Left lung (tissue), 10 donors: ENCODE results near the gene HOXC12. TPM values are rescaled to one million over a fixed set of nuclear protein-coding genes. Genes with fewer than 3 reads are reported as not detected.

Source experiments
- ATAC-seq: fragments of 200-7000 bp; cut with Tn5 transposase; one replicate; pipeline ENCODE4 v1.9.1; 2020; ENCODE audit warnings: moderate library complexity
- DNase-seq, 4 donors: peaks; one replicate each; pipeline ENCODE4 v3.0.0-alpha.2; 2013 to 2020
- H3K27ac ChIP-seq, 2 donors: fragments of 200-600 bp; sonication (generic) in 1 of 2; one replicate each; pipeline versions ENCODE4 v1.5.0 to v1.8.0; 2020 to 2021
- H3K27me3 ChIP-seq, 2 donors: fragments of 200-600 bp; sonication (generic) in 1 of 2; one replicate each; pipeline versions ENCODE4 v1.5.0 to v1.8.0; 2020 to 2021
- H3K36me3 ChIP-seq, 2 donors: fragments of 200-600 bp; sonication (generic) in 1 of 2; one replicate each; pipeline versions ENCODE4 v1.5.0 to v1.8.0; 2020 to 2021
- H3K4me1 ChIP-seq, 2 donors: fragments of 200-600 bp; one replicate each; pipeline ENCODE4 v1.8.0; 2021
- H3K4me3 ChIP-seq, 2 donors: fragments of 200-600 bp; sonication (generic) in 1 of 2; one replicate each; pipeline versions ENCODE4 v1.5.0 to v1.8.0; 2020 to 2021; ENCODE audit warnings: mild to moderate bottlenecking in 1 of 2
- H3K9me3 ChIP-seq, 2 donors: fragments of 200-600 bp; sonication (generic) in 1 of 2; one replicate each; pipeline versions ENCODE4 v1.5.0 to v1.8.0; 2020 to 2021
- intact Hi-C, 2 donors: fragments of 100-400 bp; cut with DNase I; formaldehyde crosslinking; loops; one replicate each; pipeline versions ENCODE4 v1.11.2 to v1.14.2; 2022
- polyA plus RNA-seq, 6 donors: library from polyadenylated mRNA; unstranded; fragments of 120-200 nt; gene quantifications; one replicate each; pipeline ENCODE4 v1.2.1, GENCODE V29; 2013; ENCODE audit not compliant: insufficient read length in 6 of 6
- total RNA-seq, 2 donors: library from RNA; stranded (reverse); fragmentation: NEBNext Ultra II Directional; extraction: Animal tissue kit (Norgen Biotek cat#: 25700); gene quantifications; one replicate each; pipeline ENCODE4 v1.2.1, GENCODE V29; 2021
- TF ChIP-seq, protein P1 (sequence below), 2 donors: fragments of 200-600 bp; sonication (generic) in 1 of 2; IDR thresholded peaks; one replicate each; pipeline versions ENCODE4 v1.5.0 to v1.8.0; 2021; ENCODE audit warnings: antibody characterized with exemption in 2 of 2
- donor health status: DM: no; HTN: yes; CAD: no.
- donor health status: DM: no; HTN: no; CAD: no.

The HOXC12 gene
- total and polyA plus RNA-seq, 8 donors: not detected

- Histone ChIP-seq H3K4me3 (no peak overlapping the region), H3K9me3 (no peaks in the 10 kb centered on the region), H3K36me3 (no peaks in the 10 kb centered on the region), H3K27me3 (peaks cover 96 to 100% of the 10 kb centered on the region in 2 donors), H3K4me1 (peaks cover 0 to 23% of the 10 kb centered on the region in 2 donors), H3K27ac (no peak overlapping the region)
- intact Hi-C loops: no loop called here
- TF ChIP-seq, protein P1, sequence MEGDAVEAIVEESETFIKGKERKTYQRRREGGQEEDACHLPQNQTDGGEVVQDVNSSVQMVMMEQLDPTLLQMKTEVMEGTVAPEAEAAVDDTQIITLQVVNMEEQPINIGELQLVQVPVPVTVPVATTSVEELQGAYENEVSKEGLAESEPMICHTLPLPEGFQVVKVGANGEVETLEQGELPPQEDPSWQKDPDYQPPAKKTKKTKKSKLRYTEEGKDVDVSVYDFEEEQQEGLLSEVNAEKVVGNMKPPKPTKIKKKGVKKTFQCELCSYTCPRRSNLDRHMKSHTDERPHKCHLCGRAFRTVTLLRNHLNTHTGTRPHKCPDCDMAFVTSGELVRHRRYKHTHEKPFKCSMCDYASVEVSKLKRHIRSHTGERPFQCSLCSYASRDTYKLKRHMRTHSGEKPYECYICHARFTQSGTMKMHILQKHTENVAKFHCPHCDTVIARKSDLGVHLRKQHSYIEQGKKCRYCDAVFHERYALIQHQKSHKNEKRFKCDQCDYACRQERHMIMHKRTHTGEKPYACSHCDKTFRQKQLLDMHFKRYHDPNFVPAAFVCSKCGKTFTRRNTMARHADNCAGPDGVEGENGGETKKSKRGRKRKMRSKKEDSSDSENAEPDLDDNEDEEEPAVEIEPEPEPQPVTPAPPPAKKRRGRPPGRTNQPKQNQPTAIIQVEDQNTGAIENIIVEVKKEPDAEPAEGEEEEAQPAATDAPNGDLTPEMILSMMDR (IDR thresholded peaks at IDR 0.05): no peak
- DNase-seq (peak in 2 of 4 donors; percentile 54 to 58), ATAC-seq (no peak)
Observed at GRCh38 chr12:53976172-53976822, 21.6 kb downstream of the HOXC12 start.

GRCh38 chr12:53976823-53977595, 22.3 kb downstream of the HOXC12 start:
- peaks cover 0 to 23% of the 10 kb centered on the region in 2 donors for H3K4me1 ChIP-seq
- no peaks in the 10 kb centered on the region for H3K36me3 ChIP-seq
- intact Hi-C loops: no loop called here
- no peaks in the 10 kb centered on the region for H3K9me3 ChIP-seq
- no peak overlapping the region for H3K4me3 ChIP-seq
- peaks cover 96 to 100% of the 10 kb centered on the region in 2 donors for H3K27me3 ChIP-seq
- ATAC-seq (no peak), DNase-seq (no peak)
- TF ChIP-seq, protein P1 (IDR thresholded peaks at IDR 0.05): no peak
- no peak overlapping the region for H3K27ac ChIP-seq

- TF ChIP-seq, protein P1 (IDR thresholded peaks at IDR 0.05): no peak
- Histone ChIP-seq H3K27ac (no peak overlapping the region), H3K4me1 (peaks cover 0 to 23% of the 10 kb centered on the region in 2 donors), H3K36me3 (no peaks in the 10 kb centered on the region), H3K4me3 (no peak overlapping the region), H3K9me3 (no peaks in the 10 kb centered on the region), H3K27me3 (peaks cover 96 to 100% of the 10 kb centered on the region in 2 donors)
- no peak for DNase-seq
- ATAC-seq: no peak
- intact Hi-C loops: no loop called here
Observed at GRCh38 chr12:53977596-53978445, 23.1 kb downstream of the HOXC12 start.

GRCh38 chr12:53978477-53979356, 24.0 kb downstream of the HOXC12 start:
- Histone ChIP-seq H3K4me1 (peaks cover 0 to 17% of the 10 kb centered on the region in 2 donors), H3K4me3 (no peak overlapping the region)
- no peak for DNase-seq

More at GRCh38 chr12:53978477-53979356, 24.0 kb downstream of the HOXC12 start:
- ATAC-seq: no peak
- intact Hi-C loops: no loop called here
- H3K36me3 ChIP-seq: no peaks in the 10 kb centered on the region
- TF ChIP-seq, protein P1 (IDR thresholded peaks at IDR 0.05): no peak
- no peak overlapping the region for H3K27ac ChIP-seq
- peaks cover 96 to 100% of the 10 kb centered on the region in 2 donors for H3K27me3 ChIP-seq
- H3K9me3 ChIP-seq: no peaks in the 10 kb centered on the region
